B cell (primary cell): ENCODE results near the gene SEC61B.

Experiments used
- EZH2 ChIP-seq: IDR thresholded peaks from 2 replicates; pipeline ENCODE4 v1.6.1; 2012; ENCODE audit warnings: borderline replicate concordance, low read depth, mild to moderate bottlenecking, moderate library complexity, low read length; ENCODE audit not compliant: insufficient read depth, poor library complexity, severe bottlenecking
- TF ChIP-seq, protein P1 (sequence below): fragments of 200-600 bp; IDR thresholded peaks from one replicate; pipeline ENCODE4 v1.8.0; 2022; ENCODE audit warnings: antibody characterized with exemption, mild to moderate bottlenecking

DNA sequence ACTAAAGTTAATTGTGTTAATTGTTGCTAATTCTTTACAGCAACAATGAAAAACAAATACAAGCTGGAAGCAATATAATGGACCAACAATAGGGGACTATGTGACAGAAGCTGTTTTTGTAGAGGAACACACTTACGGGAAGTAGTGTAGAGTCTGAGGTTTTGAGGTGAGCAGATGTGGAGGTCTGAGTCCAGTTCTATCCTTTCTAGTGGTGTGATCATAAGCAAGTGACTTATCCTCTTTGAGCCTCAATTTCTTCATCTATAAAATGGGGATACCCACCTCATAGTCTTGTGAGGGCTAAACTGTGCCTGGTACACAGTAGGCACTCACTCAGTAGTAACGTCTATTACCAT, 28.6 kb upstream of the SEC61B start:
- TF ChIP-seq, protein P1, sequence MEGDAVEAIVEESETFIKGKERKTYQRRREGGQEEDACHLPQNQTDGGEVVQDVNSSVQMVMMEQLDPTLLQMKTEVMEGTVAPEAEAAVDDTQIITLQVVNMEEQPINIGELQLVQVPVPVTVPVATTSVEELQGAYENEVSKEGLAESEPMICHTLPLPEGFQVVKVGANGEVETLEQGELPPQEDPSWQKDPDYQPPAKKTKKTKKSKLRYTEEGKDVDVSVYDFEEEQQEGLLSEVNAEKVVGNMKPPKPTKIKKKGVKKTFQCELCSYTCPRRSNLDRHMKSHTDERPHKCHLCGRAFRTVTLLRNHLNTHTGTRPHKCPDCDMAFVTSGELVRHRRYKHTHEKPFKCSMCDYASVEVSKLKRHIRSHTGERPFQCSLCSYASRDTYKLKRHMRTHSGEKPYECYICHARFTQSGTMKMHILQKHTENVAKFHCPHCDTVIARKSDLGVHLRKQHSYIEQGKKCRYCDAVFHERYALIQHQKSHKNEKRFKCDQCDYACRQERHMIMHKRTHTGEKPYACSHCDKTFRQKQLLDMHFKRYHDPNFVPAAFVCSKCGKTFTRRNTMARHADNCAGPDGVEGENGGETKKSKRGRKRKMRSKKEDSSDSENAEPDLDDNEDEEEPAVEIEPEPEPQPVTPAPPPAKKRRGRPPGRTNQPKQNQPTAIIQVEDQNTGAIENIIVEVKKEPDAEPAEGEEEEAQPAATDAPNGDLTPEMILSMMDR: no peak
- no peak for TF ChIP-seq EZH2
